ENCODE results near the gene PDE8B.

- TF ChIP-seq CTCF (IDR thresholded peaks at IDR 0.05; ENCODE audit: borderline replicate concordance, extremely low read depth, low read length, poor library complexity, severe bottlenecking): peak; percentile 32
- no peak for TF ChIP-seq EZH2 (IDR thresholded peaks at IDR 0.05; ENCODE audit: borderline replicate concordance, low read depth, low read length, severe bottlenecking)
Observed at GRCh38 chr5:77239126-77239741, 28.8 kb downstream of the PDE8B start.
